DMS79 treated with DMSO at 0.1 percent for 48 hours (cell line): ENCODE measurements around the gene RDH5.

Experiments
- DNase-seq: peaks from one replicate; lab custom pipeline; 2025; lab: John Stamatoyannopoulos, UW

The RDH5 gene

DNA sequence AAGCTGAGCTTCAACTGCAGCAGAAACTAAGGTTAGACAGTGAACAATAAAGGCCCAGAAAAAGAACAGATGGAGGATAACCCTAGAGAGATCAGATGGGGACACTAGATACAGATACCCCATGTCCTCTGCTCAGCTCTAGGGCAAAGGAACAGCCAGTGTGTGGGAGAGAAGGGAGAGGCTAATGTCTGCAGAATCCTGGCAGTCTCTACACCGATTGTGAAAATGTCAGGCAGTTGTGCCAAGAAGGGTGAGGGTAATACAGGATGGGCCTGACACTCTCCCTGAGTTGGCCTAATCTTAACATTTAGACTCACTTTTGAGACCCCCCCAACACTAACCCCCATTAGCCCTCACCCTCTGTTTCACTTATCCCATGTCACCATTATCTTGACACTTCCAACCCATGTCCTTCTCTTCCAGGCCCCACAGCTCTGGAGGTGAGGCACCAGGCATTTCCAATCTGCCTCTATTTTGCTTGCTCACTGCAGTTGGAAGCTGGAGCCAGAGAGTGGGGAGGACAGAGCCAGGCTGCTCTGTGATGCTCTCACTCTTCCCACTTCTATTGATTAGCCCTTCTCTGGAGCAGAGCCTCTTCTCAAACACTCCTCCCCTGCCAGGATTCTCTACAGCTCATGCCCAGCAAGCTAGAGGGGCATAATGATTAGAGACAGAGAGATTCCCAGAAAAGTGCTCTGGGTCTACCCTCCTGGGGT, 7.3 kb upstream of the RDH5 start:
- DNase-seq, result no peak

DNA sequence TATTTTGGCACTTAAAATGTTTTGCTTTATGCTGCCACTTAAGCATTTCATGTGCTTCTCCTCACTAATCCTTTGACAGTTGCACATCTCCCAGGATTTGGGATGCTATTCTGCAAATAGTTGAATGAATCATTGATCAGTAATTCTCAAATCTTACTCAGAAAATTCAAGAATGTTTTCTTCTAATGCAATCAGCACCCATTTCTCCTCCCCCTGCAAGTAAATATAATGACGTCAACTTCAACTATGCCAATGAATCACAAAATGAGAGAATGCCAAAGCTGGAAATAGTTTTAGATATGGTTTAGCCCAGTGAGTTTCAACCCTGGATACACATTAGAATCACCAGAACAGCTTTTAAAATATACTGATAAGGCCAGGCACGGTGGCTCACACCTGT, 6.5 kb upstream of the RDH5 start:
- no peak for DNase-seq

DNA sequence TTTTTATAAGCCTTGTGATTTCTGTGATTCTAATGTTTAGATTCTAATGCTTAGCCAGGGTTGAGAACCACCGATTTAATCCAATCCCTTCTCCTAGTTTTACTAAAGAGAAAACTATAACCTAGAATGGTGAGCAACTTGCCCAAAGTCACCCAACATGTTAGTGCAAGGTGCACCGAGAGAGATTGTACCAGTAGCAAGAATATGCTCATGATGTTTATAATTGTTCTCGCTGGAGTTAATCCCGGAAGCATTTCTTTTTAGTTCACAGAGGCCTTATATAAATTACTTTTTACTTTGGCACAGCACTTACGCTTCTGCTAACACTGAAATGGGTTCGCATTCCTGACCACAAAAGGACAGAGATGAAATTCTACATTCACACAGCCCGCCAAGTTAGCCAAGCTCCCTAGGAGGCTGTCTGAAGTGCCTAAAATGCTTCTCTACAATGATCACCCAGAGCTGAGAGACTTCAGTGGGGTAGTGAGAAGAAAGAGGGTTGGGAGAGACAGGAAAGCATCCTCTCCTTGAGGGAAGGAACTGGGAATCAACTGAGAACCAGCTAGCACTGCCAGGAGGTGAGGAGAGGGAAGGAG, 4.9 kb upstream of the RDH5 start:
- no peak for DNase-seq

GRCh38 chr12:55715833-55716581, 4.2 kb upstream of the RDH5 start, which contains the start of gene BLOC1S1:
BLOC1S1 (plus strand) TSS chr12:55716046; CDS start chr12:55716052, 6 bp downstream.
- peak; percentile 69 for DNase-seq

- DNase-seq, result peak; percentile 44
These were observed 3.6 kb upstream of the RDH5 start for GRCh38 chr12:55716582-55716957.

DNA sequence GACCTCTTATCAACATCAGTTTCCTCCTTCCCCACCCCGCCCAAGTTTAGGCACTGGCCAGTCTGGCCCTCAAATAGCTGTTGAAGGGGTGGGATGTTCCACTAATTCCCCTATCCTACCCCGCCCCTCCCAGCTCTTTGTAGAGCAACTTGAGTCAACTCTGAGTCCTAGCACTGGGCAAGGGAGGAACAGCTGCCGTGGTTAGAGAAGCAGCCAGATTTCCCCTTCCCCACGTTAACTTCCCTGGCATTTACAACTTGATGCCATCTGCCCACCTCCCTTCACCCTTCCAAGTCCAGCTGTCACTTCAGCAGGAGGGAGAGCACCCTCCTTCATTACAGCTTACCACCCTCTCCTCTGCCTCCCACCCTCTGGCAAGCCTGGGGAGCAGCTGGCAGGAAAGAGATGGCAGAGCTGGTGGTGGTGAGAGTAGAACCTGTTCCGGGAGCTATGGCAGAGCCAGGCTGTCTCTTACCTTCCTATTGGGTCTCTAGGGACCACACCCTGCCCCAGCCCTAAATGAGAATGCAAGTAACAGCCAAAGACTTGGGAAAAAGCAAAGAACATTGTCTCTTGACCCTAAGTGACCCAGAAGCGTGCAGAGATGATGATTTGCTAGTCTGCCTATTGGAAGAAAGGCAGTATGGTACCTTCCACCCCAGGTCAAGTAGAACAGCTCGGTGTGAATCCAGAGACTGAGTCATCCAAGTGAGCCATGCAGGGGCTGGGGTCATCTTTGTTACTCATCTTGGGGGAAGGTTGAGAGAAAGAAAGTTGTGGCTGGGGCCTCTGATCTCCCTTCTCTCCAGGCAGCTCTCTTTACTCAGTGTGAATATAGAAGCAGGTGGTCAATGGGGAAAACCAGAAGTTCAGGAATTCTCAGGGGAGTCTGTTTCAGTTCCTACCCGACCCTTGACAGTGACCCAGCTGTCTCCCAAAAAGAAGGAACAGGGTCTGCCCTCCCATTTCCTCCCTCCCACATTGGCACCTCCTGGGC, 2.9 kb upstream of the RDH5 start:
- DNase-seq, result no peak

GRCh38 chr12:55718015-55718414, 2.2 kb upstream of the RDH5 start:
- DNase-seq, result no peak

DNA sequence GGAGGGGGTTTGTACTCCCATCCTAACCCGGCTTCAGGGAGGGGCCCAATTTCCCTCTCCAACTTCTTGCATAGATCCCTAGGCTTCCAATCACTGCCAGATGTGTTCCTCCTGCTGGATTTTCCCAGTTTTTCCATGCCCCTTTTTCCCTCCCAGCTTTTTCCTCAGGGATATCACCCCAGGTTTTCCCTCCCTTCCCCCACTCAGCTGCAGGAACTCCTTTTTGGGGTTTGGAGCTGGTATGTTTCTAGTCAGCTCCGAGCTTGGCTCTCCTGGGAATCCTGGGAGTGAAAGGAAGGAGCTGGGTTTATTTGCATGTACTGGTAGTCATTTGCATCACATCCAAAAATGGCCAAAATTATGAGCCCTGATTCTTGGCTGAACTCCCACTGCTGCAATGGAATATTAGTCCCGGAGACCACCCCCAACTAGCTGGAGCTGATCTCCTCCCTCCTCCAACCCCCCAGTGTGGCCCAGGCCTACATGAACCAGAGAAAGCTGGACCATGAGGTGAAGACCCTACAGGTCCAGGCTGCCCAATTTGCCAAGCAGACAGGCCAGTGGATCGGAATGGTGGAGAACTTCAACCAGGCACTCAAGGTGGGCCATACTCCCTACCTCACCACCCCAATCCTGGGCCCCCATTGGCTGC, 1.4 kb upstream of the RDH5 start:
- DNase-seq, result no peak

GRCh38 chr12:55719371-55719770, 822 bp upstream of the RDH5 start:
- no peak for DNase-seq

DNA sequence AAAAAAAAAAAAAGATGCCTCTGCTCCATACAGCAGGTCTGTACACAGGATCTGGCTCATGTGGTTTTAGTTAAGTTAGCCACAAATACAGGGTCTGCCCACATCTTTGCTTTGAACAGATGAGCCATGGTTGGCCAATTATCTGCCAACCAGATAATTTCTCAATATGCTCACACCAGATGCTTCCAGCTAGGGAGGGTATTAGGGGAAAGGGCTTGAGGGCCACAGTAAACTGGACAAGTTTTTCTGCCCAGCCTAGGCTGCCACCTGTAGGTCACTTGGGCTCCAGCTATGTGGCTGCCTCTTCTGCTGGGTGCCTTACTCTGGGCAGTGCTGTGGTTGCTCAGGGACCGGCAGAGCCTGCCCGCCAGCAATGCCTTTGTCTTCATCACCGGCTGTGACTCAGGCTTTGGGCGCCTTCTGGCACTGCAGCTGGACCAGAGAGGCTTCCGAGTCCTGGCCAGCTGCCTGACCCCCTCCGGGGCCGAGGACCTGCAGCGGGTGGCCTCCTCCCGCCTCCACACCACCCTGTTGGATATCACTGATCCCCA, 776 bp downstream of the RDH5 start:
- DNase-seq, result no peak

GRCh38 chr12:55721601-55722213, 1.5 kb downstream of the RDH5 start:
- no peak for DNase-seq

DNA sequence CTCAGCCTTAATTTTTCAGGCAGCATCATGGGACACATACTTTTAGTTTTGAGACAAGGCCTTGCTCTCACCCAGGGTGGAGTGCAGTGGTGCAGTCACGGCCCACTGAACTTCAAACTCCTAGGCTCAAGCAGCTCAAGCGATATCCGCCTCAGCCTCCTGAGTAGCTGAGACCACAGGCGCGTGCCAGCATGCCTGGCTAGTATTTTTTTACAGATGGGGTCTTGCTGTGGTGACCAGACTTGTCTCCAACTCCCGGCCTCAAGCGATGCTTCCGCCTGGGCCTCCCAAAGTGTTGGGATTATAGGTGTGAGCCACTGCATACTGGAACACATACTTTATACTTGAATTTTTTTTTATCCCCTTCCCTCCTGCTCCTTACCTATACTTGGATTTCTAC, 2.8 kb downstream of the RDH5 start:
- DNase-seq, result no peak

DNA sequence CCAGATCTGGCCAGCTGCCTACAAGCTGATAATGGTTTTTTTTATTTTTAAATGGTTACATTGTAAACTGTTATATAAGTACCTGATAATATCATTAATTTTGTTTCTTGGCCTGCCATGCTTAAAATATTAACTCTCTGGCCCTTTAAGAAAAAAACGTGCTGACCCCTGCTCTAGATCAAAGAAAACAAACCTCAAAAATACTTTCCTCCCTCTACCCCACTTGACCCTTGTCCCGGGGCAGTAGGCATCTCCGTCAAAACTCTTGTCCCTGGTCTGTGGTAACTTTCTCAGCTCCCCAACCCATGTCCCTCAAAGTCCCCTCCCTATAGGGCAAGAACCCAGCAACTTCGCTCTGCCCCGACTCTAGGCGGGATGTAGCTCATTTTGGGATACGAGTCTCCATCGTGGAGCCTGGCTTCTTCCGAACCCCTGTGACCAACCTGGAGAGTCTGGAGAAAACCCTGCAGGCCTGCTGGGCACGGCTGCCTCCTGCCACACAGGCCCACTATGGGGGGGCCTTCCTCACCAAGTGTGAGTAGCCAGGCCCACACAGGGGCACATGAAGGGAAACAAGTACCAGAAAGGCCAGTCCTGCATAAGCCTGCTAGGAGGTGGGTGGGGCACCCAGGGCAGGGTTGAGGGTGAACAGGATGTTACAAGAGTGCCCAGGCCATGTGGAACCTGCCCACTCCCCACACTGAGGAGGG, 3.5 kb downstream of the RDH5 start:
- DNase-seq, result no peak

- DNase-seq, result no peak
These were observed 4.2 kb downstream of the RDH5 start for GRCh38 chr12:55724226-55724939.

GRCh38 chr12:55724940-55725309, 4.7 kb downstream of the RDH5 start:
- no peak for DNase-seq

GRCh38 chr12:55725556-55725955, 5.4 kb downstream of the RDH5 start:
- DNase-seq, result no peak

GRCh38 chr12:55726971-55727370, 6.8 kb downstream of the RDH5 start:
- no peak for DNase-seq

DNA sequence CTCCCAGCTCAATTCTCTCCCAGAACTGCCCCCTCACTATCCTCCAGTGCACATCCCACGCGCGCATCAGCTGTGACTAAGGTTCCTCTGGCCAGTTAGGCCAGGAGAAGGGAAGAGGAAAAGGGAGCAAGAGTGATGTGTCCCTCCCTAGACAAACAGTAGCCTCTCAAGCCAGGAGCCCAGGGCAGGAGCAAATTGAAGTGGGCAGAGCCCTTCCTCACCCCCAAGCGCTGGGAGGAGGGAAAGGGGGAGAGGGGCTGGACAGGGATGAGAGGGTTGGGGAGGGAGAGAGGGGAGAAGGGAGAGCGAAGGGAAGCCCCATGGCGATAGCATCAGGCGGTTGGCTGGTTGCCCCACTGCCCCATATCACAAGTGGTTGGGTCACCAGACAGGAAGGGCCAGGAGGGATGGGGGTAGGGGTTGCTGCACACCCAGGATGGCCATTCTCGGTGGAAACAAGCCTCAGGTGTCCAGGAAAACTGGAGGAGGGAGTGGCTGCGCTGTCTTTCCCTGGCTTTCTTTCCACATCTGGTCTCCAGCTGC, 7.5 kb downstream of the RDH5 start:
- no peak for DNase-seq
